HK-2 (cell line): ENCODE measurements around the gene NUP210L.

Source experiments
- DNase-seq: peaks from one replicate; pipeline ENCODE4 v3.0.0-alpha.2; 2018; ENCODE audit not compliant: unreplicated experiment

NUP210L gene

DNA sequence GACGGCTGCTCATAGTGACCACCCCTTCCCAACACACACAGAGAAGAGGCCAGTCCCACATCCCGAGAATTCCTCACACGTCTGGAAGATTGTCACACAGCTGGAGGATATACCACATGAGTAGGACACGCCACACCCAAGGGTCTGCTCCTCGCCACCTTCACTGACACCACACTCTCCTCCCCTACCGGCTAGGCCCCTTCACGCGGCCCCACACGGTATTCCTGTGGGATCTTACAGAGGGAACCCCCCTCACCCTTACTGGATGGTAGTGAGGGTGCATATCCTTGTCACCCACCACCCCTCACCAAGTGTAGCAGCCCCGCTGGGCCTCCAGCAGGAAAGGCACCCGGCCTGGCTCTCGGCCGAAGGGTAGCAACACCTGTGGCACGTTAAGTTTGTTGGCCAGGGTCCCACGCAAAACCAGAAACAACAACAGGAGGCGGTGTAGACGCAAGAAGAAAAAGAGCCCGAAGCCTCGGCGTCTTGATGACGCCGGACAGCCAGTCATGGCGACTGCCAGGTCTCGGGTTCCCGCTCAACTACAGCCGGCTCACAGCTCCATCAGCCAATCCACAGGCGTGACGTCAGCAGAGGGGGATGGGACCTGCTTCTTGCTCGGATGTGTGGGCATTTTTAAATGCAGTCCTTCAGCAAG lies at the start of gene NUP210L:
NUP210L (minus strand) TSS at position 540 of the 658 bp plus-strand sequence.
- no peak for DNase-seq

DNA sequence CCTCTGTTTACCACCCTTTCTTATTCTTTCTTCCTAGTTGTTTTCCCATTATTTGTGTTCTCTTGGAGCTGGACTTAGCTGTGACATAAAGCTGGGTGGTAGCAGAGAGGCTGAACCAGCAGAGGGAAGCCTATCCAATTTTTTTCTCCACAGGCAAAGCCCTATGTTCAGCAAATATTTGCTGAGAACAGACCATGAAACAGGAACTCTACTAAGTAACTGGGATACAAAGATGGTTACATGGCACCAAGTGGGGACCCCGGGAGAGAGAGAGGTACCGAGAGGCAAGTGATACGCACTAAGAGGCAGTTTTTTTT lies 44.6 kb upstream of the NUP210L start:
- DNase-seq, result no peak

DNA sequence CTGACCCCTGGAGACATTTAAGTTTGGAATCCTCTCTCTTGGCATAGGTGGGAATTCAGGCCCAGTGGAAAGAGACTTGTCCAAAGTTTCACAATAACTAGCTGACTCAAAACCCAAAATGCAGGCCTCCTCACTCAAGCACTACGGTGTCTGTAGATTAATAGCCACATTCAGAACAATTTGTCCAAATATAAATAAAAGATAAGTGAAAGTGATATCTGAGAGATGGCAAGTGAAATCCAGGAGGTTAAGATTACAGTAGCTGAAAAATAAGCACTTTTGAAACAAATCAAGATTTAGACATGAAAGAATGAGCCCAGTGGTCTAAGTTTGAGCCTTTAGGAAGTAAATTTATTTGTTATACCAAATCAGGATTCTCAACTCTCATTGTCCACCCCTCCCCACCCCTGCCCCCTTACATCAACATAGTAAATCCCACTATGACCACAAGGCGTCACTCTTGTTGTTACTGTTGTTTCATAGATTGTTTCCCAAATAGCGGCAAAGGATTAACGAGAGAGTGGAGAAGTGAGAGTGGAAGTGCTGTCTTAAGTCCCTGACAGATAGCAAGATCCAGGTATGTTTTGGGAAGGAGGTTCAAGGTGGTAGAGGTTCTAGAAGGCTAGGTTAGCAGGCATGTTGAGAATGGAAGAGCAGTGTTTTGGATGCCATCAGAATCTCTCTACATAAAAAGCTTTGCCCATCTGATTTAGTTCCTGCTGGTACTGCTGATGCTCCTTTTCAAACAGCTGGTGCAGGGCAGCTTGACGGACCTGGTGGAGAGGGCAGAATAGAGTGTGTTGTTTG lies 44.1 kb upstream of the NUP210L start:
- DNase-seq, result no peak

DNA sequence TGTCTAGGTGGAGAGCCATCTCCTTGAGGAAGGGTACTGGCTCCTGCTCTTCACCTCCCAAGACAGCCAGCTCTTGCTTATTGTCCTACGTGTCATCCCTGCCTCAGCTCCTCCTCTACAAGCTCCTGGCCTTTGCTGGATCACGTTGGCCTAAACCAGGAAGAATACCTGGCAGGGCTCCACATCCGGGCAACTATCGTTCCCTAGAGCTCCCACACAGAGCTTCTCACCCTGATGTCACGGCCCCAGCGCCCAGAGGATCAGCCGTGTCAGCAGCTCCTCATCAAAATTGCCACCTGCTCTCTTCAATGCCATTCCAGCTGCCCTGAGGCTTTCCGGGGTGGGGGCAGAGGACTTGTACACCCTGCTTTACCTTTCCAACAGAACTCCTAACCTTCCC lies 38.9 kb upstream of the NUP210L start:
- DNase-seq, result peak; percentile 41

DNA sequence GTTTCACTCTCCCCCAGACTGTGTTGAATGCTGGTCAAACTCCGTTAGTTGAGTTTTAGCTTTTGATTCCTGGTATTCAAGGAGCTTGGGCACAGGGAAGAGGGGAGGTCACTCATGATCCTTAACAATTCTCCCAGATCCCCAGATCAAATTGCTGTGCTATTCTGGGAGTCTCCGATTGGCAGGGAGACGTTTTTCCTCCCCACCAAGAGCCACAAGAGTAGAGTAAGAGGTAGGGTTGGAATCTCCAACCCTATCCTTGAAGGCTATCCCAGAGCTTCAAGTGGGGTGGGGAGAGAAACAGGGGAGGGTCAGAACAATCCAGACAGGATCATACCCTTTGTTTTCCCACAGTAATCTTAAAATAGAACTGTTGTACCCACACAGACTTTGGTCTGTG lies 37.6 kb upstream of the NUP210L start:
- DNase-seq, result no peak

DNA sequence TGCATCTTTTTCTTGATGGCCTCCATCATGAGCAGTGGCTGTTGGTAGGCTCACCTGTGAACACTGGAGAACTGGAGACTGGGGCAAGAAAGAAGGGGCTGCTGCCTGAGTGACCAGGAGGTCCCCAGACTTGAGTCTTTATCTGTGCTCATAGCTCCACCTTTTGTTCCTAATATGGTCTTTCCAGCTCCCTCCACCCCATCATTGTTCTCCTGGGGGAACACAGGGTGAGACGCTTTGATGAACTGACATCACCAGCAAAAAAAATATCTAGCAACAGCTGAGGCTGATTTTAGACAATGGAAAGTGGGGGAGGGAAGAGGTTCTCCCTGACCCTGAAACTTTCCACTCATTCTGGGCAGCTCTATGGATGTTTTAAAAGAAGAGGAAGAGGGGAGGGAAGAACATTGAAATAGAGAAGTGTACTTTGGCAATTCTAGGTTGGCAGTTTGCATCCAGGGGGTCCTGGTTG lies 37.2 kb upstream of the NUP210L start, which contains the start of gene TPM3:
TPM3 (minus strand) TSS at position 111 of the 472 bp plus-strand sequence; CDS start at position 29, 82 bp downstream.
- no peak for DNase-seq

DNA sequence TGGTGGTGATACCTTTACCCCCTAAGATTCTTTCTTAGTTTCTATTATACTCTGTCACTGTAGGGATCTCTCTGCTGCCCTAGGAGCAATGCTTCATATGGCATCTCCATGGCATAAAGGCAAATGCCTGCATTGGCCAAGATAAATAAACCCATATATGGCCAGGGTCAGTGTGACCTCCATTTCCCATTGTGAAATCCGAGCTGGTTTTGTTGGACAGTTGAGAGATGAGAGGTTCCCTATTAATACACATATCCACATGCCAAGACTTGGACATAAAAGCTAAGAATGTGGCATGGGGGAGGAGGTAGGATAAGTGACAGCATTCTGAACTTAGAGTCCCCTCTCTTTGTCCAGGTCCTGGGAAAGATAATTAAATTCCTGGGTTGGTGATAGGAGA lies 35.7 kb upstream of the NUP210L start:
- DNase-seq, result no peak

DNA sequence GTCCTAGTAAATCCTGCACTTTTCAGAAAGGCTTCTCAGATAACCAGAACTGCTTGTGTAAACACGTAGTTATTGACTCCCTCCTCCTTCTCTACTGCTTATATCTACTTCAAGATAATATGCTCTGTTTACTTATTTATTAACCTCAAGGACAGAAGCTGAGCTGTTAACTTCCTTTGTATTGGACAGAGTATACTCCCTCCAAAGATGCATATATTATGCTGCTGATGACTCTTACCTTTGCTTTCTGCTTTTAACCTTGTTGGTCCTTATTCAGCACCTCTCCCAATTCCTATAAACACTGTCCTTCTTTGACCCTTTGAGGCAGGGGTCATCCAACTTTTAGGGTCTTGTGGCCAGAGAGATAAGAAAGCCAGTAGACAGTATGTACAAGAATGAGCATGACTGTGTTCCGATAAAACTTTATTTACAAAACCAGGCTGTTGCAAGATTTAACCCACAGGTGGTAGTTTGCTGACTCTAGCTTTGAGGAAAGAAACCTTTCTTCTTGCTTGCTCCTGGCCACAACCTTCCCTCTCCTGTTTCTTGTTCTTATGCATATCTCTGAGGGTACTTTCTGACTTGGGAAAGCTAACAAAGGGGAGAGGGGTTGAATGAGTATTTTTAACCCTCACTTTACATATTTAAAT lies 32.1 kb upstream of the NUP210L start:
- DNase-seq, result no peak

DNA sequence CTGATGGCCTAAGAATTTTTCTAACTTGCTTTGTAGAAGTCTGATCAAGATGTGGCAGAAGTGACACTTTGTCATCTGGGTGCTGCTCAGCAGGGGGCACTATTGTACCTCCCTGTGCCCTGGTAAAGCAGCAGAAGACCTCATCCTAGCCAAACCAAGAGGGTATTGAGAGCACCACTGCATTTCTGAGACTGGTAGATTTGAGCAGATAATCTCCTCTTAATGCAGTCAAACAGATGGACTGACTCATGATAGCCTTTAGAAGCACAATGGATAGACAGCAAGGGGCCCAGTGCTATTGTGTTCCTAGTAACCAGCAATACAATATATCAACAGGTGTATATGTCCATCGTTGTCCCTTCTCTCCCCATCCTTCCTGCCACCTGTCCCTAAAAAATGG lies 31.3 kb upstream of the NUP210L start:
- peak; percentile 58 for DNase-seq

DNA sequence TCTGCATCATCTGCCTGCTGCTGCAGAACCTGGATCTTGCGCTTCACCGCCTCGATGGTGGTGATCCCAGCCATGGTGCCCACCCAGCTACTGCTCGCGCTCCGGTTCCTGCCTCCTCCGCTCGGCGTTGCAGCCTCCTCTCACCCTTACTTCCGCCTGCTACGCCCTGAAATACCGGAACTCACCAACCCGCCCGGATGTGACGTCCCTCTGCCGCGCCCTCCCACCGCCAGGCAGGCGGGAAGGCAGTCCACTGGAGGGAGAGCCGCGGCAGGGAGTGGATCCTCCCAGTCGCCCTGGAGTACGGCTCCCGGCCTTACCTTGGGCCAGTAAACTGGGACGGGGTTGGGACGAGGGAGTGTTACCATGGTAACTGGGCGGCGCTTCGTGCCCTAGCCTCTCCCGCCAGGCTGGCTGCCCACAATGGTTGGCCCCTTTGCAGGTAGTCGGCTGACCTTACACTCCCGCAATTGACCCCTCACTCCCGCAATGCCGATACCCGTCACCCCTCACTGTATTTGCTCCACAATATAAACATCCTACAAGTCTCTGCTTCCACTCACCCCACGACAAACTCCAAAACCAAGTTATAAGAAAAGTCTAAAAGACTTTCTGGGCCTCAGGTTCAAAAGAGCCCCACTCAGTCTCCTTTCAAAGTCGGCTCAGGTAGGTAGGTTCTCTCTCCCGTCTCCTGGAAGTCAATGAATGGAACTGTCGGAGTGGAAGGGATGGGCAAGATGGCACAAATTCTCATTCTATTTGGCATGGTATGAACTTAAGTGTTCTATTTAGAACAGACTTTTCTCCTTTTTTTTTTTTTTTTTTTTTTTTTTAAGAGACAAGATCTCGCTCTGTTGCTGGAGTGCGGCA lies 28.4 kb upstream of the NUP210L start:
- peak; percentile 99 for DNase-seq

DNA sequence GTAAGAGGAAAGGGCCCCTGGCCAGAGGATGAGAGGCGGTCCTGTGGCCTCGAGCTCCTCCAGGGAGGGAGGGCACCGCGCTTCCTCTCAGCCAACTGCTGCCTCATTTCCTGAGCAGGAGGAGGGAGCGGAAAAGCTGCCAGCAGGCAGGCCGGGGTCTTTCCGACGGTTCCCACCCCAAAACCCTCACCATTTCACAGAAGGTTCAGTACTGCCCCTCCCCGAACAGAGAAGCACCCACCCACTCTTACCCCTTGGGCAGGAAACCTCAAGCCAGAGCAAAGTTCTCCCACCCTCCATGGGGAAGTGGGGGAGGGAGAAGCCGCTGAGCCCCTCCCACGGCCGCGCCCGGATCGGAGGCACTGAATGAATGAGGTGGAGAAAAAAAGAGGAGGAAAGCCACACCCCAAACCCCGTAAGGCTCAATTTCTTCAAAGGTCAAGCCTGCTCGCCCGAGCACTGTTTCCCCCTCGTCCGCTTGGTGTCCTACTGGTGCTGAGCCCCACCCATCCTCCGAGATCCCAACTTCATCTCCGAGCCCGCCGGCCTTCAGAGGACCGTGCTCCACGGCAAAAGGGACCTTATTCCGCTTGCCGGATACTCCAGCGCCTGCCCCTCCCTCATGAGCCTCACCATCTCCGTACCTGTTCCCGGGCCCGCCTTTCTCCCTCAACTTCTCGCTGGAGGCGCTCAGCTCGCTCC lies 27.6 kb upstream of the NUP210L start:
- peak; percentile 78 for DNase-seq

DNA sequence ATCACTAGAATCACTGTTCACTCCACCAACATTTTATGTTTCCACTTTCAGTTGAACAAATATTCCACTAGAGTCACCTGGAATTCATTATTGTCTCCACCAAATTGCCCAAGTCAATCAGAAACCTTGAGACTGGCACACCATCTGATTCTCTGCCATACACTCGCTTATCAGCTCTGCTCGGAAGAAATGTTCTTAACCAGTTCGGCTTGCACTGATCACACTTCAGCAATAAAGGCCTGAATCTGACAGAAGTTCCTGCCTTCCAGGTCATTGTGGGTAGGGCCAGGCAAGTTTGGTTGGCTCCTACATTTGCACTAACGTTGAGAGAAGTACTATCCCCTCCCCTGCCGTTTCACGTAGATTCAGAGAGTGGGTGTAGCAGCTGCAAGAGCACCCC lies 27.1 kb upstream of the NUP210L start:
- no peak for DNase-seq

DNA sequence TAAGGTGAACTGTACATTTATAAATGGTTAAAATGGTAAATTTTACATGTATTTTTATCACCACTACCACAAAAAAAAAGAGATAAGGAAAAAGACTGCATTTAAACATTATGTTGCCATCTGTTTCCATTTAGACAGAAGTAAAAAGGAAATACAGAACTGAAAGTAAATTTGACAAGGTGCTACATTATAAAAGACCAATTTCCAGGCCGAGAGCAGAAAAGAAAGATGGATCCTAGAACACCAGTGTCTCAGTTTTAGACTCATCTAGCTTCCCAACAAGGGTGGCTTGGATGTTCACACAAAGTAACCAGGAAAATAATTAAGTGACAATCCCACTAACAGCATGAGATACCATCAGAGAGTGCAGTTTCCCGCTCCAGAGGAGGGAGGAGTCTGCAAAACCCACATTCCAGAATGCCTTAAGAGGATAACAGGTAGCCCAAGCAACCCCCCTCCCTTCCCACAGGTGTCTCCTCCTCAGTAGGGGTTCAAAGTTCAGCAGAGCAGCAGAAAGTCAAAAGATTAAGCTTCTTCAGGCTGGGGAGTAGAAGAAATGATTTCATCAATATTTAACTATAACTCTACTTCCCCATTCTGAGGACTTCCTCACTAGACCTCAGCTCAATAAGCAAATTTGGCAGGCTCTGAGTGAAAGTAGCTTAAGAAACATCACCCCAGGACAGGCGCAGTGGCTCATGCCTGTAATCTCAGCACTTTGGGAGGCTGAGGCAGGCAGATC lies 25.2 kb upstream of the NUP210L start:
- no peak for DNase-seq

DNA sequence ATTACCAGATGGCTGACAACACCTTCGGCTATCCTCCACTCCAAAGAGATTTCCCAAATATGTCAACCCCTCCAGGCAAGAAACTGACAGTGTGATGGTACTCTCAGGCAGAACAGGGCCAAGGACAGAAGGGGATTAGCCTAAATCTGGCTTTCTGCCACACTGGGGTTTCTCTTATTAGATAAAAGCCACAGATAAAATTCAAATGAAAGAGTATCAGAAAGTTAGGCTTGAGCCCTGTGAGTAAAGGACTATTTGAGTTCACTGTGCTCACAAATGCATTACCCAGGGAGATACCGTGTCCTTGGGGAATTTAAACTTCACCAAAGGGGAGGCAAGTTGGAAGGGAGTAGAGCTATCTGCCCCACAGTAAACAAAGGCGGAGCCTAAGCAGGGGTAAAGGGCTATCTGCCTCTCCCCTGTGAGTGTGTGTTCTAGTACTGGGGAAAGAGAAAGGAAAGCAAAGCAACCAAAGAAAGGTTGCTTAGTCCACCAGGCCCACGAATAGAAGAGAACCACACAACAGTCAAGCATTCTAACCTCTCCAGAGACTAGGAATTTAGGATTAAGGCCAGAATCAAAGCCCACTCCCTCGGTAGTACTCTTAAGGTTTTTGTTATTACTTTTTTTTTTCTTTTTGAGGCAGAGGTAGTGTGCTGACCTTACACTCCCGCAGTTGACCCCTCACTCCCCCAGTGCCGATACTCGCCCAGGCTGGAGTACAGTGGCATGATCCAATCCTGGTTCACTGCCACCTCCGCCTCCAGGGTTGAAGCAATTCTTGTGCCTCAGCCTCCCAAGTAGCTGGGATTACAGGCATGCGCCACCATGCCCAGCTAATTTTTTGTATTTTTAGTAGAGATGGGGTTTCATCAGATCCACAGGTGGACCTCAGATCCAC lies 24.3 kb upstream of the NUP210L start:
- DNase-seq, result no peak

DNA sequence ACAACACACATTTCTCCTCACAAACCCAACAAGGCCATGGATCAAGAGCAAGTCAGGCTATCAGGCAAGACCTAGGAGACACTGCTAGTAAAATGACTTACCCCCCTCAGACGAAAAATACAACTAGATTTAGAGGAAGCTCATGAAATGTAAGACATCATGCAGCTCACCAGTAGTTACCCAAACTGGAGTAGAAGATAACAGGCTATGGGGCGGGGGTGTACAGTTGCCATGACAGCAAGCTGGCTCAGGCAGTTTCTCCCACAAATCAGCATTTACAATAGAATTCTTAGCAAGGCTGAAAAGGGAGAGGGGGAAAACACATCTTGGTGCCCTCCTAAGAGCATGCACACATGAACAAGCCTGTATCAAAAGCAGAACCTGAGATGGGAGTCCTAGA lies 23.1 kb upstream of the NUP210L start:
- no peak for DNase-seq

DNA sequence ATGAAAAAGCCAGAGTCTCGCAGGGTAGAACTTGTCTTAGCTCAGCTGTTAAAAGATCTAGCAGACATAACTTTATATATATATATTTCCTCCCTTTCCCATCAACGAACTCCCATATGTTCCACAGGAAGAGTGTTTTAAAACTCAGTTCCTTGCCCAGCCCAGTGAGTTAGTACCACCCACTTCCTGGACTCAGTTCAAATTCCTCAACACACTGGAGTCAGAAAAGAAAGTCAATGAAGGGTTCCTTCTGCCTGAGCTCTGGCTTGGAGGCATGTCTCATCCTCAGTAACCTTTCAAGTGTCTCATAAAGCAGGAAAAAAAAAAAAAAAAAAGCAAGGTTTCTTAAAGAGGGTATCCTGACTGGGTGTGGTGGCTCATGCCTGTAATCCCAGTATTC lies 21.5 kb upstream of the NUP210L start:
- no peak for DNase-seq

DNA sequence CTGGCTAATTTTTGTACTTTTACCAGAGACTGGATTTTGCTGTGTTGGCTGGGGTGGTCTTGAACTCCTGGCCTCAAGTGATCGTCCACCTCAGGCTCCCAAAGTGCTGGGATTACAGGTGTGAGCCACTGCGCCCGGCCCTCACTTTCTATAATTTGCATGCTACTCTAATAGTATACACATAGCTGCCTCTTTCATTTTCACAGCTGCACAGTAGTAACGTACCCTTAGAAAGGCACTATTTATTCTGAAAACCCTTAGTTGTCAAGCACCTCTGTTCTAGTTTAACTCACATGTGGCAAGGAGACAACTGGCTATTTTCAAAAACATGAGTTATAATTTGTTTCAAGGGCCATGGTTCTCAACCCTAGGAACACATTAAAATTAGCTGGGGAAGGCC lies 19.8 kb upstream of the NUP210L start:
- DNase-seq, result no peak

DNA sequence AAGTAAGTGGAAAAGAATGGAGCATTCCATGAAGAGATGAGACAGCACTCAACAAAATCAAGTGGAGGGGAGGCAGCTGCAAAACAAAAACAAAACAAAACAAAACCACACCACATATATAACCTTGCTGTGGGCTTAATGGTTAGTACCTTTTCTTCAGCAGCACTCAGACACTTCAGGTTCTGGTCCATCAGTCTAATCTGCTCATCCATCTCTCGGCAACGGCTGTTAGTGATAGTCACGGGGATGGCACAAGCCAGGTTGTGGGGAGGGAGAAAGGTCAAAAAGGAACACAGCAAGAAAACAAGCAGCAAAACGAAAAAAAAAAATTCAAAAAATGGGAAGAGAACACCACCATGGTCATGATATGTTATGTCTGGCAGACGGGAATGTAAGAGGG lies 17.0 kb upstream of the NUP210L start:
- DNase-seq, result no peak

DNA sequence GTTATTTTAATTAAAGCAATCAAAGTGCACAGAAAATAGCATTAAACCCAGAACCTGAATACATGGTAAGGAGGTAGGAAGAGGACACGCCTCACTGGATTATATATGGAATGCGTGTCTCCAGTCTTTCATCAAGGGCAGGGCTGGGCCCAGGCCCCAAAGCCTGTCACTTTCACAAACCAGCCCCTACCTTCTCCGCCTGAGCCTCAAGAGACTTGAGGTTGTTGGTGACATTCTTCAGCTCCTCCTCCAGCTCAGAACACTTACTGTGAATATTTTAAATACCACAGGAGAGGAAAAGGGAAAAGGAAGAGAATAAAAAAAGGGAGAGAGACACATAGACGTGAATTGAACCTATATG lies 16.3 kb upstream of the NUP210L start:
- DNase-seq, result no peak
